Body of pancreas (tissue), 4 donors: ENCODE data around the gene FIG4.

Experiments used
- CTCF ChIP-seq, 7 experiments: fragments of 450-650 bp in 4 of 7; fragments of 200-600 bp in 3 of 7; sonication (generic) in 3 of 7; IDR thresholded peaks; one replicate each; pipeline ENCODE4 v1.5.1; 2016 to 2019; ENCODE audit warnings: antibody characterized with exemption in 7 of 7
- POLR2A ChIP-seq, 3 donors: fragments of 450-650 bp; IDR thresholded peaks; one replicate each; pipeline ENCODE4 v1.6.1; 2016; ENCODE audit warnings: antibody characterized with exemption in 3 of 3, mild to moderate bottlenecking in 2 of 3

DNA sequence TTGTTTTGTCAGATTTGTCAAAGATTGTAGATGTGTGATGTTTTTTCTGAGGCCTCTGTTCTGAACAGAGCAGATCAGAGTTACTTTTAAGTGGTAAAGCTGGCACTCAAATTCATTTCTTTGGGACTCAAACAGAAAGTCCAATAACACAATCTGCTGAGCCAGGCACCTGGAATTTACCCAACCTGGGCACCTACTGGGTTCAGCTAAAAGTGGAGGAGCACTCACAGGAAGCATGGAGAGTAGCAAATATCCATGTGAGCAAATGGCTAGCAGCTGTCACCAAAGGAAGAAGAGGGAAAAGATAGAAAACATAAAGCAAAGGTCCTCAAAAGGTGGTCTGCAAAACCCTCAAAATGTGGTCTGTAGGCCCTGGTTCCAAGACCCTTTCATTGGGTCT is 116.8 kb downstream of the FIG4 start:
- TF ChIP-seq CTCF (IDR thresholded peaks at IDR 0.05) (no peak), POLR2A (IDR thresholded peaks at IDR 0.05) (no peak)
